ENCODE measurements around the gene CLEC2D. TPM values are rescaled to one million over a fixed set of nuclear protein-coding genes. Genes with fewer than 3 reads are reported as not detected.
"Not testable (repeated sequence)": the region's sequence is repeated elsewhere in the genome, so short reads cannot be mapped to it uniquely, and the experiment has no call there.

Gene CLEC2D
- total RNA-seq, 1 experiment from 2014 or later, result 2.9 TPM

DNA sequence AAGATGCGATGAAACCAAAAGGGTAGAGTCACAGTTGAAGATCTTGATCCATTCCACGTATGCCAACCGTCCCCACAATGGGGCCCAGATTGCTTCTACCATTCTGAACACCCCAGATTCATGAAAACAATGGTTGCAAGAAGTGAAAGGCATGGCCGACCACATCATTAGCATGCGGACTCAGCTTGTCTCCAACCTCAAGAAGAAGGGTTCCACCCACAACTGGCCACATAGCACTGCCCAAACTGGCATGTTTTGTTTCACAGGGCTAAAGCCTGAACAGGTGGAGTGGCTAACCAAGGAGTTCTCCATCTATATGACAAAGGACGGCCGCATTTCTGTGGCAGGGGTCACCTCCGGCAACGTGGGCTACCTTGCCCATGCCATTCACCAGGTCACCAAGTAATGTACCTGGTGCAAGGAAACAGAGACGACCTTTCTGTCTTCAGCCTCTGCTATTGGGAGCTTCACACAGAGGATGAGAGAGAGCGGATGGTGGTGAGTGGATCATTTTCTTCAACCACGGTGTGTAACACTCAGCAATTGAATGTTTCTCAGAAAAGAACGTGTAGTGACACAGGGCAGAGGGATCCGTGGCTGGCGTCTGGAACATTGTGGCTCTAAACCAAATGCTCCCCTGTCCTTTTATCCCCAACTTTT is 26.8 kb upstream of the CLEC2D start:
- no peak for ATAC-seq
- DNase-seq, result no peak
- Histone ChIP-seq H3K27me3 (ENCODE audit: low read length) (no peaks in the 10 kb centered on the region), H3K27ac (ENCODE audit: low read length) (no peak overlapping the region), H3K79me2 (ENCODE audit: low read length) (no peaks in the 10 kb centered on the region), H3K4me1 (ENCODE audit: insufficient read depth, low read length) (peaks cover 16% of the 10 kb centered on the region), H3K9ac (ENCODE audit: low read length) (no peak overlapping the region), H3K4me3 (ENCODE audit: low read length) (no peak overlapping the region), H3K9me3 (ENCODE audit: low read length) (no peaks in the 10 kb centered on the region), H3K4me2 (ENCODE audit: low read length) (no peak overlapping the region), H2AFZ (ENCODE audit: low read length) (no peak overlapping the region), H3F3A (ENCODE audit: low read length, unreplicated experiment) (no peaks in the 10 kb centered on the region), H3K9me2 (replicated peaks; ENCODE audit: low read length) (no peaks in the 10 kb centered on the region), H4K20me1 (ENCODE audit: low read length) (no peaks in the 10 kb centered on the region), H3K36me3 (ENCODE audit: low read depth, low read length) (no peaks in the 10 kb centered on the region)
- CTCF ChIA-PET, result no interaction called here
- no TSS peak for BruUV-seq (replicated peaks)
- POLR2A ChIA-PET (ENCODE audit: unreplicated experiment), result no interaction called here
- intact Hi-C loops (cut with micrococcal nuclease), result no loop called here
- TF ChIP-seq, protein P1, sequence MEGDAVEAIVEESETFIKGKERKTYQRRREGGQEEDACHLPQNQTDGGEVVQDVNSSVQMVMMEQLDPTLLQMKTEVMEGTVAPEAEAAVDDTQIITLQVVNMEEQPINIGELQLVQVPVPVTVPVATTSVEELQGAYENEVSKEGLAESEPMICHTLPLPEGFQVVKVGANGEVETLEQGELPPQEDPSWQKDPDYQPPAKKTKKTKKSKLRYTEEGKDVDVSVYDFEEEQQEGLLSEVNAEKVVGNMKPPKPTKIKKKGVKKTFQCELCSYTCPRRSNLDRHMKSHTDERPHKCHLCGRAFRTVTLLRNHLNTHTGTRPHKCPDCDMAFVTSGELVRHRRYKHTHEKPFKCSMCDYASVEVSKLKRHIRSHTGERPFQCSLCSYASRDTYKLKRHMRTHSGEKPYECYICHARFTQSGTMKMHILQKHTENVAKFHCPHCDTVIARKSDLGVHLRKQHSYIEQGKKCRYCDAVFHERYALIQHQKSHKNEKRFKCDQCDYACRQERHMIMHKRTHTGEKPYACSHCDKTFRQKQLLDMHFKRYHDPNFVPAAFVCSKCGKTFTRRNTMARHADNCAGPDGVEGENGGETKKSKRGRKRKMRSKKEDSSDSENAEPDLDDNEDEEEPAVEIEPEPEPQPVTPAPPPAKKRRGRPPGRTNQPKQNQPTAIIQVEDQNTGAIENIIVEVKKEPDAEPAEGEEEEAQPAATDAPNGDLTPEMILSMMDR (conservative IDR thresholded peaks at IDR 0.05; ENCODE audit: low read depth, low read length), result no peak
- TF ChIP-seq EZH2 (IDR thresholded peaks at IDR 0.05; ENCODE audit: low read length, unreplicated experiment) (no peak), EZH2phosphoT487 (IDR thresholded peaks at IDR 0.05; ENCODE audit: borderline replicate concordance, low read length) (no peak)

DNA sequence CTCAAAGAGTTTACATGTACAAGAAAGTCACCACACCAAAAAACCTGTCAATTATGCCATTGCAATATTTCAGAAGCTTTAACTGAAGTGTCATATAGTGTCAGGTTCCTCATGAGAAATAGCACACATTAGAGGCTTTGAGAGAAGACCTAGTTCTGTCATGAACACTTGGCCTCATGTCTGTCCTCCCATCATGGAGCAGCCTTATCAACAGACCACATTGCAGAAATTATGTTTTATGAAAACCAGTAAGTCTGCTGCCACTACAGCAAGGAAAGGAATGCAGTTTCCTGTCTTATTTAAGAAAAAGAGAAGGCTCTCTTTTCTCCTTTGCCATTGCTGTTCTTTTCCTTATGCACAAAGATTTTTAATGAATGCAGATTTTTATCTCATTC is 26.2 kb upstream of the CLEC2D start:
- H3K4me1 ChIP-seq (ENCODE audit: insufficient read depth, low read length), result peaks cover 16% of the 10 kb centered on the region
- H3K4me2 ChIP-seq (ENCODE audit: low read length), result no peak overlapping the region
- no peaks in the 10 kb centered on the region for H3K9me2 ChIP-seq (replicated peaks; ENCODE audit: low read length)
- H3F3A ChIP-seq (ENCODE audit: low read length, unreplicated experiment), result no peaks in the 10 kb centered on the region
- TF ChIP-seq EZH2phosphoT487 (IDR thresholded peaks at IDR 0.05; ENCODE audit: borderline replicate concordance, low read length), result no peak
- TF ChIP-seq EZH2 (IDR thresholded peaks at IDR 0.05; ENCODE audit: low read length, unreplicated experiment), result no peak
- TF ChIP-seq, protein P1 (conservative IDR thresholded peaks at IDR 0.05; ENCODE audit: low read depth, low read length), result no peak
- no peak overlapping the region for H3K4me3 ChIP-seq (ENCODE audit: low read length)
- no peaks in the 10 kb centered on the region for H3K27me3 ChIP-seq (ENCODE audit: low read length)
- no peak overlapping the region for H2AFZ ChIP-seq (ENCODE audit: low read length)
- no peaks in the 10 kb centered on the region for H4K20me1 ChIP-seq (ENCODE audit: low read length)
- no peak overlapping the region for H3K9ac ChIP-seq (ENCODE audit: low read length)
- BruUV-seq (replicated peaks), result no TSS peak
- ATAC-seq (no peak), DNase-seq (no peak)
- ChIA-PET POLR2A (ENCODE audit: unreplicated experiment) (no interaction called here), CTCF (no interaction called here)
- no peaks in the 10 kb centered on the region for H3K9me3 ChIP-seq (ENCODE audit: low read length)
- no peaks in the 10 kb centered on the region for H3K79me2 ChIP-seq (ENCODE audit: low read length)
- intact Hi-C loops (cut with micrococcal nuclease), result no loop called here
- no peak overlapping the region for H3K27ac ChIP-seq (ENCODE audit: low read length)
- H3K36me3 ChIP-seq (ENCODE audit: low read depth, low read length), result no peaks in the 10 kb centered on the region

DNA sequence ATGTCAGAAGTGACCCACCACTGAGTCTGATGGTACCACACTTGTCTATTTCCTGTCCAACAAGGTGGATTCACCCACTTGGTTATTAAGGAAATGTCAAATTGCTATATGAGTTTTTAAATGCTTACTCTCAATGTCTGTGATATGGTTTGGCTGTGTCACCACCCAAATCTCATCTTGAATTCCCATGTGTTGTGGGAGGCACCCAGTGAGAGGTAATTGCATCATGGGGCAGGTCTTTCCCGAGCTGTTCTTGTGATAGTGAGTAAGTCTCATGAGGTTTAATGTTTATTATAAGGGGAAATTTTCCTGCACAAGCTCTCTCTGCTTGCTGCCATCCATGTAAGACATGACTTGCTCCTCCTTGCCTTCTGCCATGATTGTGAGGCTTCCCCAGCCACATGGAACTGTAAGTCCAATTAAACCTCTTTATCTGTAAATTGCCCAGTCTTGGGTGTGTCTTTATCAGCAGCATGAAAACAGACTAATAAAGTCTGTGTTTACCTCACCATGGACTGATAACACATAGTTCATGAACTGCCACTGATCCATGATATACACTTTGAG is 24.4 kb upstream of the CLEC2D start:
- H4K20me1 ChIP-seq (ENCODE audit: low read length); H3K9me2 ChIP-seq (replicated peaks; ENCODE audit: low read length); POLR2A ChIA-PET (ENCODE audit: unreplicated experiment); H2AFZ ChIP-seq (ENCODE audit: low read length); H3K4me2 ChIP-seq (ENCODE audit: low read length); H3K27me3 ChIP-seq (ENCODE audit: low read length); ATAC-seq; H3F3A ChIP-seq (ENCODE audit: low read length, unreplicated experiment); CTCF ChIA-PET; H3K4me3 ChIP-seq (ENCODE audit: low read length); H3K9ac ChIP-seq (ENCODE audit: low read length); BruUV-seq (replicated peaks); H3K27ac ChIP-seq (ENCODE audit: low read length); DNase-seq; H3K36me3 ChIP-seq (ENCODE audit: low read depth, low read length); H3K9me3 ChIP-seq (ENCODE audit: low read length): not testable (repeated sequence)
- intact Hi-C loops (cut with micrococcal nuclease), result loop anchor here (5.0 kb wide), 2 partner anchors 62 to 77 kb away; no protein-coding TSS in a partner anchor
- Histone ChIP-seq H3K4me1 (ENCODE audit: insufficient read depth, low read length) (peaks cover 16% of the 10 kb centered on the region), H3K79me2 (ENCODE audit: low read length) (peaks cover 12% of the 10 kb centered on the region)
